ENCODE data around the gene MLYCD. TPM values are rescaled to one million over a fixed set of nuclear protein-coding genes. Genes with fewer than 3 reads are reported as not detected.

MLYCD gene
- total RNA-seq, 4 donors from 2014 or later = 2.7 to 8.6 (median 2.9) TPM

DNA sequence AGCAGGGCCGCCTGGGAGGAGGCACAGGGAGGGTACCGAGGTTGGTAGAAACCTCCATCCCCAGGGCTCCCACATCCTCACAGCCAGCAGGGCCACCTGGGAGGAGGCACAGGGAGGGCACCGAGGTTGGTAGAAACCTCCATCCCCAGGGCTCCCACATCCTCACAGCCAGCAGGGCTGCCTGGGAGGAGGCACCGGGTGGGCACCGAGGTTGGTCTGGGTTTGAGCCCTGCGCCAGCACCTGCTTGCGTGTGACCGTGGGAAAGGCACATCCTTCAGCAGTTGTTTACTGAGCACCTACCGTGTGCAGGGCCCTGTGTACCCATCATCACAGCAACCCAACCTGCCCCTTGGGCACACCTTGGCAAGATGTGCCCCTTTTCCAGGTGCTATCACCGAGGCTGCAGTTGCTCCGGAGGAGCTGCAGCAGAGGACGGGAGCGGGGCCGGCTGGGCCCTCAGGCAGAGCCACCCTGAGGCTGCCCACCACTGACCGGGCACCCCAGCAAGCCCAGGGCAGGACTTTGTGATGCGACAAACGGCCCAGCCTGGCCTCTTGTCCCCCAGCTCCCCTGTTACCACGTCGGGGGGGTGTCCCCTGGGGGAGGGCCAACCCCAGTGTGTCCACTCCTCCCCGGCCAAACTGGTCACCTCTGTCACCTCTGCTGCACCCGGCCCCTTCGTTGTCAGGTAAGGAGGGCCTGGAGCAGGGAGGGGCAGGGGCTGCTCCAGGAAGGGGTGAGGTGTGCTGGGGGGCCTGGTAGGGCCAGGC is 32.0 kb downstream of the MLYCD start:
- no peak overlapping the region for H3K27ac ChIP-seq
- intact Hi-C loops (cut with DNase I) = no loop called here
- H3K9me3 ChIP-seq = no peaks in the 10 kb centered on the region
- H3K27me3 ChIP-seq = peaks cover 0 to 22% (median 0%) of the 10 kb centered on the region in 4 donors
- TF ChIP-seq, protein P1, sequence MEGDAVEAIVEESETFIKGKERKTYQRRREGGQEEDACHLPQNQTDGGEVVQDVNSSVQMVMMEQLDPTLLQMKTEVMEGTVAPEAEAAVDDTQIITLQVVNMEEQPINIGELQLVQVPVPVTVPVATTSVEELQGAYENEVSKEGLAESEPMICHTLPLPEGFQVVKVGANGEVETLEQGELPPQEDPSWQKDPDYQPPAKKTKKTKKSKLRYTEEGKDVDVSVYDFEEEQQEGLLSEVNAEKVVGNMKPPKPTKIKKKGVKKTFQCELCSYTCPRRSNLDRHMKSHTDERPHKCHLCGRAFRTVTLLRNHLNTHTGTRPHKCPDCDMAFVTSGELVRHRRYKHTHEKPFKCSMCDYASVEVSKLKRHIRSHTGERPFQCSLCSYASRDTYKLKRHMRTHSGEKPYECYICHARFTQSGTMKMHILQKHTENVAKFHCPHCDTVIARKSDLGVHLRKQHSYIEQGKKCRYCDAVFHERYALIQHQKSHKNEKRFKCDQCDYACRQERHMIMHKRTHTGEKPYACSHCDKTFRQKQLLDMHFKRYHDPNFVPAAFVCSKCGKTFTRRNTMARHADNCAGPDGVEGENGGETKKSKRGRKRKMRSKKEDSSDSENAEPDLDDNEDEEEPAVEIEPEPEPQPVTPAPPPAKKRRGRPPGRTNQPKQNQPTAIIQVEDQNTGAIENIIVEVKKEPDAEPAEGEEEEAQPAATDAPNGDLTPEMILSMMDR (IDR thresholded peaks at IDR 0.05) = no peak
- no peak for TF ChIP-seq POLR2A (IDR thresholded peaks at IDR 0.05)
- 40% methylated on average over 1 of the region's 22 CpGs; no CpG with 5 or more reads in 1 of the 2 donors for WGBS, 2 donors
- H3K36me3 ChIP-seq = no peaks in the 10 kb centered on the region
- no peak overlapping the region for H3K4me3 ChIP-seq
- H3K4me1 ChIP-seq = peaks cover 10 to 31% (median 12%) of the 10 kb centered on the region in 3 donors
- no peak for DNase-seq

DNA sequence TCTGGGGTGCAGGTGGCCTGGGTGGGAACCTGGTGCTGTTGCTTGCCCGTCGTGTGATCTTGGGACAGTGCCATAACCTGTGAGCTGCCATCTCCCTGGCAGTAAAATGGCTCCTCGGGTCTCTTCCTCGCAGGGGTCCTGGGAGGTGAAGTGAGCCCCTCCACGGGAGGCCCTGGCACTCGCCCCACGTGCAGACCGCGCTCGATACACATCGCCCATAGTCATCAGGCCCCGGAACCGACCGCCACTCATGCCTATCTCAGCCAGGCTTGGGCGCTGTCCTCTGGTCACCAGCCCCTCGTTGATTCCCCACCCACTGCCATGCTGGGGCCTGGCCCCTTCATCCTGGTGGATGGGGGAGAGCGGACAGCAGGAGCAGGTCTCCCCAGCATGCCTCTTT is 32.6 kb downstream of the MLYCD start:
- Histone ChIP-seq H3K27me3 (peaks cover 0 to 22% (median 0%) of the 10 kb centered on the region in 4 donors), H3K36me3 (no peaks in the 10 kb centered on the region), H3K9me3 (no peaks in the 10 kb centered on the region), H3K4me3 (no peak overlapping the region), H3K27ac (no peak overlapping the region), H3K4me1 (peaks cover 6 to 28% (median 13%) of the 10 kb centered on the region in 3 donors)
- 60% methylated on average over 1 of the region's 17 CpGs; no CpG with 5 or more reads in 1 of the 2 donors for WGBS, 2 donors
- DNase-seq = no peak
- intact Hi-C loops (cut with DNase I) = no loop called here
- TF ChIP-seq, protein P1 (IDR thresholded peaks at IDR 0.05) = no peak
- TF ChIP-seq POLR2A (IDR thresholded peaks at IDR 0.05) = no peak

DNA sequence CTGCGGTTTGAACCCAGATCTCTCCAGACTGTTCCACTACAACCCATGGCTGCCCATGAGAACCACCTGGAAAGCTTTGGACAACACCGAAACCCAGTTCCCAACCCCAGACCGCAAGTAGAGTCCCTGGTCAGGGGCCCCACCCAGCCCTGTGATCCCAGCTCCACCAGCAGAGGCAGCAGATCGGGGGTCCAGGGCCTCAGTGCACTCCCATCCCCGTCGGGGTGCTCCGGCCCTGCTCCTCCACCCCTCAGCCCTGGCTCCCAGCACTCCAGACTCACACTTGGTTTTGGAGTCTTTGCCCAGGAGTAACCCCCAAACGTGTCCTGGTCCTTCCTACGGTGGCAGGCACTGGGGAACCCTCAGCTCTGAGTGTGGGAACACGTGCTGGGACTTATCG is 33.4 kb downstream of the MLYCD start:
- 90 to 100% methylated on average over 3 to 4 of the region's 11 CpGs for WGBS, 2 donors
- DNase-seq = no peak
- H3K4me1 ChIP-seq = peaks cover 0 to 21% (median 13%) of the 10 kb centered on the region in 3 donors
- no peaks in the 10 kb centered on the region for H3K9me3 ChIP-seq
- H3K4me3 ChIP-seq = no peak overlapping the region
- H3K27ac ChIP-seq = no peak overlapping the region
- intact Hi-C loops (cut with DNase I) = no loop called here
- H3K36me3 ChIP-seq = no peaks in the 10 kb centered on the region
- peaks cover 0 to 22% (median 0%) of the 10 kb centered on the region in 4 donors for H3K27me3 ChIP-seq
- TF ChIP-seq, protein P1 (IDR thresholded peaks at IDR 0.05) = no peak
- TF ChIP-seq POLR2A (IDR thresholded peaks at IDR 0.05) = no peak

DNA sequence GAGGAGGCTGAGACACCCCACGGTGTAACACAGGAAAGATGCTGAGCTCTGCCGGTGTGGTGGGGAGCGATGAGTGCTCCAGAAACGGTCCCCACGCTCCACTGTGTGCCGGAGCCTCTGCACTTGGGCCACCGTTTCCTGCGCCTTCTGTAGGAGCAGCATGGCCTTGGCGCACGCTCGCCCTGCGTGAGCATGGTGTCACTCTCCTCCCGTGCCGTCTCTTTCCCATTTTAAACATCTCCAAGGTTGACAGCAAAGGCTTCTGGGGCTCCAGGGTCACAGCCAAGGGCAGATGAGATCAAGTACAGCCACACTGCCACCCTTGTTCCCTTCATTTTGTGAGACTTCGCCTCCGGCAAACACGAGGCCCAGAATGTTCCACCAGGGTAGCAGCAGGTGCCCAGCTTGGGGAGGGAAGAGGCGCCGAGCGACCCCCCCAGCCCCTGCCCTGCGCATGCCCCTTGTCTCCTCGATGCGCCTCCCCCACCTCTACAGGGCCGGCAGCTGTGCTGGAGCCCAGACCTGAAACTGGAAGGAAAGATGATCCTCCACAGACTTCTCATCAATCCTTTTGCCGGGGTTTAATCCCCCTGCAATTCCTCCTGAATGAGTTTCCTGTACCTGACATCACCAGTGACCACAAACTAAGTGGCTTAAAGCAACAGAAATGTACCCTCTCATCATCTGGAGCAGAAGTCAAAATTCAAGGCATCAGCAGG is 34.2 kb downstream of the MLYCD start:
- intact Hi-C loops (cut with DNase I) = no loop called here
- TF ChIP-seq, protein P1 (IDR thresholded peaks at IDR 0.05) = no peak
- no peak for TF ChIP-seq POLR2A (IDR thresholded peaks at IDR 0.05)
- Histone ChIP-seq H3K4me3 (no peak overlapping the region), H3K36me3 (no peaks in the 10 kb centered on the region), H3K27me3 (peaks cover 0 to 22% (median 0%) of the 10 kb centered on the region in 4 donors), H3K9me3 (no peaks in the 10 kb centered on the region), H3K4me1 (peaks cover 0 to 17% (median 13%) of the 10 kb centered on the region in 3 donors), H3K27ac (no peak overlapping the region)
- DNase-seq = no peak
- 83 to 87% methylated on average over 15 to 25 of the region's 25 CpGs for whole genome bisulfite sequencing, 2 donors
